Retina (tissue), 1 donor: ENCODE data around the gene NANOS3.
"Not testable (repeated sequence)": the region's sequence is repeated elsewhere in the genome, so short reads cannot be mapped to it uniquely, and the experiment has no call there.

Experiments used
- DNase-seq: peaks from one replicate; pipeline ENCODE4 v3.0.0-alpha.2; 2016

NANOS3 gene

DNA sequence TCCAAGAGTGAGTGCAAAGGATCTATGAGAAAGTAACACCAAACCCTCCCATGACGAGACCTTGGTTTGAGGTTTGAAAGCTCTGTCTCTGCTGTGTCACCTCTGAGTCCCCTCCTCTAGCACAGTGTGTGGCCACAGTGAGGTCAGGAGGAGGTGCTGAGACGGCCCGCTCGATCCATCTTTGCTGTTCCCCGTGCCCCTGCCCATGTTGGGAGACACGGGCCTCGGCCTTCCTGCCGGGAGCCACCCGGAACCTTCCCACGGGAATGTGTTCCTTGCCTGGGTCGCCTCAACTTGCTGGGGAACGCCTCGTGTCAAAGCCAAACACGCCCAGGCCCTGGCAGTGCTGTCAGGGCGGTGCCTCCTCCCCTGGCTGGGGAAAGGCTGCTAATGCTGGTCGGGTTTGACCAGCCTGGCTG, 10.1 kb downstream of the NANOS3 start:
- no peak for DNase-seq

DNA sequence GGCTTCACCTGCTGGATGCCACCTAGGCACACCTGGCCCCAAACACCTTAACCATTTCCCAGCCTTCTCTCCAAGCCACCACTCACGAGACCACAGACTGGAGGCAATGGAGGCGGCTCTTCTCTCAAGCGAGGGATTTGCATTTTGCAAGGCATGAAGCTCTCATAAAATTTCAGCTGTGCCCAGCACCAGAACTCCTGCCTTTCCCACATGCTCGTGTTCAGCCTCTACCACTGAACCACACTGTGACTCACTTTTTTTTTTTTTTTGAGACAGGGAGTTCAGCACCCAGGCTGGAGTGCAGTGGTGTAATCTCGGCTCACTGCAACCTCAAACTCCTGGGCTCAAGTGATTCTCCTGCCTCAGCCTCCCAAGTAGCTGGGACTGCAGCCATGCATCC, 10.6 kb downstream of the NANOS3 start:
- DNase-seq, result no peak

DNA sequence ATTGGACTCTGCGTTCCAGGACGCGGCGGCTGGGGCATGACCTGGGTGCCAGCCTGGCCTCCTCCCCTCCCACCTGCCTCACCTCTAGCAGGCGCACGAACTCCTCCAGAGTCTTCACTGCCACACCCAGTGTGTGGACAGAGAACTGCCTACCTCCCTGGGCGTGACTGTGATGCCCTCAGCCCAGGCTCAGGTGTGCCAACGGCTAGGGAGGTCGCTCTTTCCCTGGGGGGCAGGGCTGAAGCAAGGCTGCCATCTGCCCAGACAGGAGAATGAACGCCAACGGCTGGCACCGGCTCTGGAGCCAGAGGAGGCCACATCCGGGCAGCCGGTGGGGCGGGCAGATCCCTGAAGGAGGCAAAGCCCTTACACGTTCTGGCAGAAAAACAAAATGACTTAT, 11.3 kb downstream of the NANOS3 start:
- no peak for DNase-seq

DNA sequence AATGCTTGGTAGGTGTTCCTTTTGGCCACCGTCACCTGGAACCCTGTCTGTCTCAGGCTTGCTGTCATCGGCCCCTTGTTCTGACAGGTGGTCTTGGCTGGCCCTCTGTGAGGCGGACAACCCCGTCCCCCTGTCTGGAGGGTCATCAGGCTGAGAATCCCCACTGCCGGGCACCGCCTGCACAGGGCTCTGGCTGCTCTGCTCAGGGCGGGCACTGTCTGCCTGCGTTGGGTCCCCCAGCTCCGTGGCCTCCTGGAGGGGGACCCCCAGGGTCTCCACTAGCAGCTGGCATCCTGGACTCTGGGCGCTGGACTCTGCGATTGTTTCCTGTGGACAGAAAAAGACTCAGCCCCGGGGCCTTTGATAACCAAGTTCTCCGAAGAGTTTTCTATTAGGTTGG, 13.2 kb downstream of the NANOS3 start:
- DNase-seq, result no peak

DNA sequence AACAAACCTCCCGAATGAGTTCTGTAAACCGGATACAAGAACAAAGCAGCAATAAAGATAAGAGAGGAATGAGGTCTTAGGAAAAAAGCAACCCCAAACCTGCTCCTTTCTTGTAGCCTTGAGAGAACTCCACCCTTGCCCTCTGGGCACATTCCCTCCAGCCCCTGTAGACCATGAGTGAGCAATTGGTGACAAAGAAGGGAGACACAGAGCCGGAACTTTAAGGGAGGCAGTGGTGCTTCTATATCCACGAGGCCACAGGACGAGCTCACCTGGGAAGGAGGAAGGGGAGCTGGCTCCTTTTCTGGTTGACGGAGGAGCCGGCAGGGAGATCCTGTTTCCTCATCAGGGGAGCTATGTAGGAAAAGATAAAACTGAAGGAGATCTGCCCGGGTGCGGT, 15.9 kb downstream of the NANOS3 start:
- no peak for DNase-seq

DNA sequence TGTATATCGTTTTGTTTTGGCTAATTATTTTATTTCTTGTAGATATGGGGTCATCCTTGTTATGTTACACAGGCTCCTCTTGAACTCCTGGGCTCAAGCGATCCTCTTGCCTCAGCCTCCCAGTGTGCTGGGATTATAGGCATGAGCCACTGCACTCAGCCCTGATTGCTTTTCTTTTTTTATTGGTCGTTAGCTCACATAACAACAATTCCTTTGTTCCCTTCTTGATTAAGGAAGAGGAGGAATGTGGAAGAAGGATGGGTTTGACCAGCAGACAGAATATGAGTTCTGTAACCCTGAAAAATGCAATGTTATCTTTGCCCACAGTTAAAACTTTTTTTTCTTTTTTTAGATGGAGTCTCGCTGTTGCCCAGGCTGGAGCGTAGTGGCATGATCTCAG, 17.6 kb downstream of the NANOS3 start:
- no peak for DNase-seq

DNA sequence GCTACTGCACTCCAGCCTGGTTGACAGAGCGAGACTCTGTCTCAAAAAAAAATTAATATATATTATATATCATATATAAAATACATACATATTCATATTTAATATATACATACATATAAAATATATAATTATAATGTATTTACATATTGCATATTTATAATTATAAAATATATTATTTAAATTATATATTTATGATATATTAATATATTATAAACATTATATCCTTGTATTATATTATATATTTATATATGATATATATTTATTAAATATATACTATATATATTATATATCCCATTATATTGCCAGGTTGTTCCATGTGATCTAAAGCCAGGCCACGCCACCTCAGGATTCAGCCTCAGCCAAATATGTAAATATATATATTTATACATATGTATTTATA, 19.3 kb downstream of the NANOS3 start:
- no peak for DNase-seq

DNA sequence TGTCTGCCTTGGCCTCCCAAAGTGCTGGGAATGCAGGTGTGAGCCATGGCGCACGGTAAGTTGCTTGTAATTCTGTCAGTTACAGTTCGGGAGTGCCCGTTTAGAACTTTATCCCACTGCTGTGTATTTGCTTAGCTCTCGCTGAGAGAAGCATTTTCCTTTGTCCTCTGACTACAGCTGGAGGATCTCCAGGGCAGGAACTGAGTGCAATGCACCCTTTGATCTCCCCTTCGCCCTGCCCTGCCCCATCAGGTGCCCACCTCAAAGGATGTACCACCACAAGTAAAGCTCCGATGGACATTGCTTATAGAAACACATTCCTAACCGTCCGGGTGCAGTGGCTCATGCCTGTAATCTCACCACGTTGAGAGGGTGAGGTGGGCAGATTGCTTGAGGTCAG, 22.5 kb downstream of the NANOS3 start:
- no peak for DNase-seq

DNA sequence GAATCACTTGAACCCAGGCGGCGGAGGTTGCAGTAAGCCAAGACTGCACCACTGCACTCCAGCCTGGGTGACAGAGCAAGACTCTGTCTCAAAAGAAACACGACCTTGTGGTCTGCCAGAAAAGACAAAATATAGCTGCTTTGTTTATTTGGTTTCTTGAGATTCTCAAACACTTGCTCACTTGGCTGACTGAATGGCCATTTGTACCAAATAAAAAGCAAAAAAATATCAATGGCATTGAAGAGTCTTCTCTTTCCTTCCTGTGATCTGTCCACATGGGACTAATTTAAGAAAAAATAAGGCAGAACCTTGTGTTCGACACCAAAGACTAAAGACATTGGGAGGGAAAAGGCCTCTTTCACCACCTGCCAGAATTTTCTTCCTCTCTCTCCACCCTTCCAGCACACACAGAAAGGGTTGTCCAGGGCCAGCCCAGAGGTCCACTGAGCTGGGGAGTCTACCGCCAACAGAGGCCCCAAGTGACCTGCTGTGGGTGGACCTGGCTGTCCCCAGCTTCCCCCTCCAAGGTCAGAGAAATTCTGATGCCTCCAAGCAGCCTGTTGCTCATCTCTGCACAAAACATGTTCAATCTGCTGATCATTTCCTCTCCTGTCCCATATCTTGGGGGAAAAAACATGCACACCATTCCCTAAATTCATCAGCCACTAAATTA, 23.1 kb downstream of the NANOS3 start:
- DNase-seq, result no peak

DNA sequence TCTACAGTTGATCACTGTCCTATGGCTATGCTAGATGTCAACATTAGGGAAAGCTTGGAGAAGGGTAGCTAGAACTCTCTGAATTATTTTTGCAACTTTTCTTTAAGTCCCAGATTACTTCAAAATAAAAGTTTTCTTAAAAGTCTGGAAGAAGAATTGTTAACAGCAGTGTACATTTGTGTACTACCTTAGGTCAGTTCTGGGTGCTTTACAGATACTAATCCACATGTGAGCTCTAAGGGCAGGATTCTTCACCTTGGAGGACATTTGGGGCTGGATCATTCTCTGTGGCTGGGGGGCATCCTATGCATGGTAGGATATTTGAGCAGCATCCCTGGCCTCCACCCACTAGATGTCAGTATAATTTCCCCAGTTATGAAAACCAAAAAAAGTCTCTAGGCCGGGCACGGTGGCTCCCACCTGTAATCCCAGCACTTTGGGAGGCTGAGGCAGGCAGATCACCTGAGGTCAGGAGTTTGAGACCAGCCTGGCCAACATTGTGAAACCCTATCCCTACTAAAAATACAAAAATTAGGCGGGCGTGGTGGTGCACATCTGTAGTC, 26.1 kb downstream of the NANOS3 start:
- no peak for DNase-seq

DNA sequence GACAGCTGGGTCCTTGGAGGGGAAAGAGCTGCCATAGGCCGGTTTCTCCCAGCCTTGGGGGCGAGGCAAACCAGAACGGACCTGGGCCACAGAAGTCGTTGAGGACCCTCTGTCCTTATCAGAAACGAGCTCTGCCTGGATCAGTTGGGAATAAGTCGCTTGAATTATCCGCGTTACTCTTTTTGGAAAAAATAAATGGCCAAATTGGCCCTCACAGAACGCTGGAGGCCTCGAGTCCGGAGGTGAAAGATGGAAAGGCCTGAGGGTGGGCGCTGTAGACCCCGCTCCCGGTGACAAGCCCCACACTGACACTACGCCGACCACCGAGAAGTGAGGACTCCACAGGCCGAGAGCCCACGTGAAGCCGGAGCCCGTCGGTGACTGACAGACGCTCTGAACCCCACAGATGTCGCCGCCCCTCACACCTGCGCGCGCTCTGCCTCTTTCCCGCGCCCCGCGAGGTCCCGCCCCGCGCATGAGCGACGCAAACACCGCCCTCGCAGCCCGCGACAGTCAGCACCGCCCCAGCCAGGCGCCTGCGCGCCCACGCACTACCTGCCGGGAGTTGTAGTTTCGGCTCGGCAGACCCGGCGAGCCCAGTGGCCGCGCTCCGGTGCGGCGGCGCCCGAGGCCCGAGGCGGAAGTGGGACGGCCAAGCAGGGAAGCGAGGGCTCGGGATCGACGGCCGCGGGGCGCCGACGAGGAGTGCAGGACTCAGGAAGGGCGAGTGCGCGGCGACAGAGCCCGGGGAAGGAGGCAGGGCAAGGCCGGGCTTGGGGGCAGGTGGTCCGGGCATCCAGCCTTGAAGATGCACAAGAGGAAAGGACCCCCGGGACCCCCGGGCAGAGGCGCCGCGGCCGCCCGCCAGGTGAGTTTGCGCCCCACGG, 28.9 kb downstream of the NANOS3 start, which contains the start of the genes BRME1 and CC2D1A:
Gene BRME1 (minus strand): TSS at position 484 of the 887 bp plus-strand sequence. CDS start 1,225 bp downstream, outside the sequence.
Gene CC2D1A (plus strand): TSS at position 568 of the 887 bp plus-strand sequence. CDS start 241 bp downstream, at position 809.
- peak; percentile 94 for DNase-seq

DNA sequence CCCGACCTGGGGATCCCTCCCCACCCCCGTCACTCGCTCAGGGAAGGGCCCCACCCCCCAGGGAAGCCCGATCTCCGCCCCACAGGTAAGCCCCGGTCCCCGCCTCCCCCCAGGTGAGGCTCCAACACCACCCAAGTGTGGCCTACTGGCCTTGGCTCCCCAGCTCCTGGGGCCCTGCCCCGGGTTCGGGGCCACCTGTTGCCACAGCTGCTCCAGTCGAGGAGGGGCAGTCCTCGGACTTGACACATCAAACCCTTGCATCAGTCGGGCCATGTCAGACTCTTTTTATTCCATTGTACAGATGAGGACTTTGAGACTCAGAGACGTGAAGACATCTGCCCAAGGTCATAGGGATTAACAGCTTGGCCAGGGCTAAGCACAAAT, 29.6 kb downstream of the NANOS3 start:
- DNase-seq, result no peak

DNA sequence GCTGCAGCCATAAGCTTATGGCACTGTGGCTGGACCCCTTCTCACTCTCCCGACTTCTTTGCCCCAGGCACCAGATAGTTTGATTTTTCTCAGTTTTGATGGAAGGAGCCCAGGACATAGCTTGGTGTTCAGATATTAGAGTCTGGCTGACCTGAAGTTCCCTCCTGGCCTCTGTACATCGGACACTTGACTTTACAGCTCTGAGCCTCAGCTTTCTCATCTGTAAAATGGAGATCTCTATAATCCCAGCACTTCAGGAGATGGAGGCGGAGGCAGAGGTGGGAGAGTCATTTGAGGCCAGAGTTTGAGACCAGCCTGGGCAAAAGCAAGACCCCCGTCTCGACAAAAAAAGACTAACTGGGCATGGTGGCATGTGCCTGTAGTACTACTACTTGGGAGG, 30.0 kb downstream of the NANOS3 start:
- DNase-seq, result no peak

DNA sequence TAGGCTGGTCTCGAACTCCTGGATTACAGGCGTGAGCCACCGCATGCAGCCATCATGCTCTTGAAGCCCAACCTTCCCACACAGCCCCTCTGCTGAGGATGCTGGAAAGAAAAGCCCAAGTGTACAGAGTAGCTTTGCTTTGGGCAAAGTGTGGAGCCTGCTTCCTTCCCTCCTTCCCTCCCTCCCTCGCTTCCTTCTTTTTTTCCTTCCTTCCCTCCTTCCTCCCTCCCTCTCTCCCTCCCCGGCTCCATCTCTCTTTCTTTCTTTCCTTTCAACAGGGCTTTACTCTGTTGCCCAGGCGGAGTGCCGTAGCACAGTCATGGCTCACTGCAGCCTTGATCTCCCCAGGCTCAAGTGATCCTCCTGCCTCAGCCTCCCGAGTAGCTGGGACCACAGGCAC, 31.7 kb downstream of the NANOS3 start:
- no peak for DNase-seq

DNA sequence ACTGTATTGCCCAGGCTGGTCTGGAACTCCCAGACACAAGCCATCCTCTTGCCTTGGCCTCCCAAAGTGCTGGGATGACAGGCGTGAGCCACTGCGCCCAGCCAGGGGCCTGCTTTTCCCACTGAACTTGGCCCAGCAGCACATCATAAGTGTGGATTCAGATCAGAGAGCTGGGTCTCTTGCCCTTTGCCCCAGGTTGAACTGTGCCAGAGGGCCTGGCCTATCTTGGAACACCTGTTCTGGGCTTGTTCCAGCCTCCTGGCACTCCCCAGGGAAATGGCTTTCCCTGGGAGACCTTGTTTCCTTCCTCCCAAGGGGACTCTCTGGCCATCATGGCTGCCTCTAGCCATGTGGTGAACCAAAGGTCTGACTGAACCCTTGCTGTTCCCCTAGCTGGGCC, 32.5 kb downstream of the NANOS3 start:
- no peak for DNase-seq

DNA sequence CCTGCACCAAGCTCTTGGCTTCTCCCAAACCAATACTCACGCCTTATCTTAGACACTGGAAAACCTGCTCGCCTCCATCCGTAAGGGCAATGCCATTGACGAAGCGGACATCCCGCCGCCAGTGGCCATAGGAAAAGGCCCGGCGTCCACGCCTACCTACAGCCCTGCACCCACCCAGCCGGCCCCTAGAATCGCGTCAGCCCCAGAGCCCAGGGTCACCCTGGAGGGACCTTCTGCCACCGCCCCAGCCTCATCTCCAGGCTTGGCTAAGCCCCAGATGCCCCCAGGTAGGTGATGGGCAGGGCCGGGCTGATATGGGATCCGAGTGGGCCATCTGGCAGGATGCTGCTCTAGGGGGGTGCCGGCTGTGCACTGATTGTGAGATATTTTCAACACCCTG, 36.4 kb downstream of the NANOS3 start:
- DNase-seq, result no peak

DNA sequence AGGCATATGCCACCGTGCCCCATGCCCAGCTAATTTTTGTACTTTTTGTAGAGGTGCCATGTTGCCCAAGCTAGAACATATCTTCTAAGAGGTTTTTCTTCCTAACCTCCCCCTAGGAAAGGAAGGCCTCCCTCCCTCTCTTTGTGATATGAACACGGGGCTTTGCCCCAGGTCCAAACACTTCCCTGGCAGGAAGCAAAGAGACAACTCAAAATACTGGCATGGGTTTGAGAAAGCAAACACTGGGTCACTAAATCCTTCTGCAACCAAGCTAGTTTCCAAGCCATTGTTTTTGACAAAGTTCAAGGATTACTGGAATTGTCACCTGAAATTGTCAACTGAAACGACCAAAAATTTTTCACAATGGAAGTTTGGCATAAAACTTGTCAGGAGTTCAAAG, 37.8 kb downstream of the NANOS3 start:
- no peak for DNase-seq

DNA sequence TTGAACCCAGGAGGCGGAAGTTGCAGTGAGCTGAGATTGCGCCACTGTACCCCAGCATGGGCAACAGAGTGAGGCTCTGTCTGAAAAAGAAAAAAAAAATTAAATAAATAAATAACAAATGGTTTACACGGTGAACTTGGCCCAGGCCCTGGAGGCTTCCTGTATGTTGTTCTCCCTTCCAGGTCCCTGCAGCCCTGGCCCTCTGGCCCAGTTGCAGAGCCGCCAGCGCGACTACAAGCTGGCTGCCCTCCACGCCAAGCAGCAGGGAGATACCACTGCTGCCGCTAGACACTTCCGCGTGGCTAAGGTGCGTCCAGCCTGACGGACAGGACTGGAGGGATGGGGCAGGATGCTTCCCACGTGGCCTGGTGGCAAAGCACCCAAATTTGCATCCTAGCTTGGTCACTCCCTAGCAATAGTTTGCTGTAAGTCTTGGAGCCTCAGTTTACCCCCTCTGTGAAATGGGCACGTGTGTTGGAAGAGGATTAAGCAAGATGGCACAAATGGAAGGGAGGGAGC, 41.0 kb downstream of the NANOS3 start:
- DNase-seq, result no peak

DNA sequence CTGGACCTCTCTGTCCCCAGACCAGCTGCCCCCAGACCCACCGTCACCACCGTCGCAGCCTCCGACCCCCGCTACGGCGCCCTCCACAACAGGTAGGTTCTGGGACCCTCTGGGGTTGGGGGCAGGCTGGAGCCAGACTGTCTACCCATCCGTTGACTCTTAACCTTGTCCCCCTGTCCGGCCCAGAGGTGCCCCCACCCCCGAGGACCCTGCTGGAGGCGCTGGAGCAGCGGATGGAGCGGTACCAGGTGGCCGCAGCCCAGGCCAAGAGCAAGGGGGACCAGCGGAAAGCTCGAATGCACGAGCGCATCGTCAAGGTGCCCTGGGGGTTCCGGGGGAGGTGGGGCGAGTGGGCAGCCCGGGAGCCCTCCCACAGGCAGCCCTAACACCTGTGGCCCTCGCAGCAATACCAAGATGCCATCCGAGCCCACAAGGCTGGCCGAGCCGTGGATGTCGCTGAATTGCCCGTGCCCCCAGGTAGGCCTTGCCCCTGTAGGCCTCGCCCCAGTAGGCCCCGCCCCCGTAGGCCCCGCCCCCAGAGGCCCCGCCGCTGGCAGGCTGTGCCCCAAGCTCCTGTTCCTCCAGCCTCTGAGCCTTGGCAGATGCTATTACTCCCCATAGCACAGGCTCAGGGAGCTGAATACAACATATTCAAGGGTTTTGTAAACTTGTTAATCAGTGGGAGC, 41.9 kb downstream of the NANOS3 start:
- DNase-seq, result no peak

DNA sequence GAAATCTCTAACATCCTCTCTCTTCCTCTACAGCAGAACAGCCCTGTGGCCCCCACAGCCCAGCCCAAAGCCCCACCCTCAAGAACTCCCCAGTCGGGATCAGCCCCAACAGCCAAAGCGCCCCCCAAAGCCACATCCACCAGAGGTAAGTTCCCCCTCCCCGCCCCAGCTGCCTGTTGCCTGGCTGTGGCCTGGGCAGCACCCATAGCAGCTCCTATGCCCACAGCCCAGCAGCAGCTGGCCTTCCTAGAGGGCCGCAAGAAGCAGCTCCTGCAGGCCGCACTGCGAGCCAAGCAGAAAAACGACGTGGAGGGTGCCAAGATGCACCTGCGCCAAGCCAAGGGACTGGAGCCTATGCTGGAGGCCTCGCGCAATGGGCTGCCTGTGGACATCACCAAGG, 43.6 kb downstream of the NANOS3 start:
- no peak for DNase-seq

DNA sequence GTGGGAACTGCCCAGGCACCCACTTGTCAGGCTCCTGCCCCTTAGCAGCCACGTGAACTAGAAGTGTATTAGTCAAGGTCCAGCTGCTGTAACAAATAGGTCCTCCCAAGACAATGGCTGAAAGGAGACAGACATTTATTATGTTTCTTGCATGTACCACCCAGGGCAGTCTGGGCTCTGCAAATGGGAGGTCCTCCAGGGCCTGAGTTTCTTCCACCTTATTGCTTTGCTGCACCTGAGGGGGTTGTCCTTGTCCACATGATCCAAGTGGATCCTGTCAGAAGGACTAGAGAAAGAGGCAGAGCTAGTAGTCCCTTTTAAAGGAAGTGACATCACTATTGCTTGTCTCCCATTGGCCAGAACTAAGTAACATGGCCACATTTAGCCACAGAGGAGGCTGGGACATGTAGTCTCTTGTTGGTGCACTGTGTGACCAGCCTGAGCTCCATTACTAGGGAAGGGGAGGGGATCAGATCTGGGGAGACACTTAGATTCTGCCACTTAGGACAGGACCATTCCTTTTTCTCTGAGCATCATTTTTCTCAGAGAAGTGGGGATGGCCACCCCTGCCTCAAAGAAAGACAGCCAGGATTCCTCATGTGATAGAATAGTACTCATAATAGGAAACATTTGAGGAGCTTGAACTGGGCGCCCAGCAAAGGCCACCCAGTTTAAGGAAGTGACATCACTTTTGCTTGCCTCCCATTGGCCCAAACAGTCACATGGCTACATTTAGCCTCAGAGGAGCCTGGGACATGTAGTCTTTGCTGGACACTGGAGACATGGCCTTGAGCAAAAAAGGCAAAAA, 44.2 kb downstream of the NANOS3 start:
- DNase-seq, result peak; percentile 30

DNA sequence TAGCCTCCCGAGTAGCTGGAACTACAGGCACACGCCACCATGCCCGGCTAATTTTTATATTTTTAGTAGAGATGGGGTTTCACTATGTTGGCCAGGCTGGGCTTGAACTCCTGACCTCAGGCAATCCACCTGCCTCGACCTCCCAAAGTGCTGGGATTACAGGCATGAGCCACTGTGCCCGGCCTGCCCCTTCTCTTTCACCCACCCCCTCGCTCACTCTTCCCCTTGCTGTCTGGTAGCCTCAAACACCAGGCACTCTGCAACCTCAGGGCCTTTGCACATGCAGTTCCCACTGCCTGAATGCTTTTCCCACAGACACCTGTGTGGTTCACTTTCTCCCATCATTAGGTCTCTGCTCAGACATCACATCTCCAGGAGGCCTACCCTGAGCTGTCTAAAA, 45.2 kb downstream of the NANOS3 start:
- DNase-seq, result not testable (repeated sequence)
